ENCODE measurements around the gene GPC3. TPM values are rescaled to one million over a fixed set of nuclear protein-coding genes. Genes with fewer than 3 reads are reported as not detected.

Gene GPC3
- total RNA-seq, 1 experiment from 2014 or later, result 32.4 TPM

DNA sequence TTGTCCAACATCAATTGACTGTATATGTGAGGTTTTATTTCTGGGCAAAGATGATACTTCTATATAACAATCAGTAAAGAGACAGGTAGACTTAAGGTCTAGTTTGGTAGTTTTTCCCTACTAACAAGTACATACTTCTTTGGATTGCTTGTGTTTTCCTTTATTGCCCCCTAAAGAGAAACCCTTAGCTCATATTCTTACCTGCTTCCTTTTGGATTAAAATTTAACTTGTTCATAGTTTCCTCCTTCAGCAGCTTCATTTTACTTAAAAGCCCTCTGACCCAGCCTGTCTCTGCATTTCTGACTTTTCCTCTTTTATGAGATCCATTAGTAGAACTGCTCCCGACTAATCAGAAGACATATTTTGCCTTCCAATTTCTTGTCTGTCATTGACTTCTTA, 494.4 kb downstream of the GPC3 start:
- TF ChIP-seq ZNF396 (CRISPR knock-in tag; IDR thresholded peaks at IDR 0.05; ENCODE audit: borderline replicate concordance), result no peak
- TF ChIP-seq SOX15 (CRISPR knock-in tag; IDR thresholded peaks at IDR 0.05), result no peak
- no peak for TF ChIP-seq JUN (CRISPR knock-in tag; IDR thresholded peaks at IDR 0.05)
- TF ChIP-seq GTF2I (CRISPR knock-in tag; conservative IDR thresholded peaks at IDR 0.05), result no peak
- no peak for TF ChIP-seq ZNF423 (CRISPR knock-in tag; IDR thresholded peaks at IDR 0.05)
- Mint-ChIP-seq H3K36me3 (no peaks in the 10 kb centered on the region), H3K9me3 (no peaks in the 10 kb centered on the region), H3K27ac (no peak overlapping the region), H3K27me3 (ENCODE audit: low read depth) (no peaks in the 10 kb centered on the region; the same call in 1 of the 2 replicates), H3K4me1 (peaks cover 24% of the 10 kb centered on the region), H3K4me3 (no peak overlapping the region)
- ChIA-PET CTCF (no interaction called here), POLR2A (no interaction called here)
- DNase-seq (ENCODE audit: low spot score), result no peak
- ATAC-seq, result no peak
